ENCODE data around the gene MXRA8.
"Not testable (repeated sequence)": the region's sequence is repeated elsewhere in the genome, so short reads cannot be mapped to it uniquely, and the experiment has no call there.

MXRA8 gene

GRCh38 chr1:1370094-1370493 is 11.7 kb upstream of the MXRA8 start:
- H3K36me3 ChIP-seq (ENCODE audit: control insufficient read depth, insufficient read depth, low read length); H3K9me3 ChIP-seq (ENCODE audit: control insufficient read depth, low read length); H3K4me3 ChIP-seq (ENCODE audit: insufficient read depth, low read depth, low read length, poor library complexity, severe bottlenecking); DNase-seq; H3K27me3 ChIP-seq (replicated peaks; ENCODE audit: control insufficient read depth, insufficient read depth, low read length, poor library complexity, severe bottlenecking); H3K27ac ChIP-seq (ENCODE audit: insufficient read depth, low read length, poor library complexity, severe bottlenecking): not testable (repeated sequence)
- peaks cover 33% of the 10 kb centered on the region for H3K4me1 ChIP-seq (ENCODE audit: control insufficient read depth, insufficient read depth, low read length, poor library complexity, severe bottlenecking)

- no peak for DNase-seq
- Histone ChIP-seq H3K4me1 (ENCODE audit: control insufficient read depth, insufficient read depth, low read length, poor library complexity, severe bottlenecking) (peaks cover 19% of the 10 kb centered on the region), H3K4me3 (ENCODE audit: insufficient read depth, low read depth, low read length, poor library complexity, severe bottlenecking) (no peak overlapping the region), H3K9me3 (ENCODE audit: control insufficient read depth, low read length) (peaks cover 5% of the 10 kb centered on the region), H3K36me3 (ENCODE audit: control insufficient read depth, insufficient read depth, low read length) (no peaks in the 10 kb centered on the region), H3K27me3 (replicated peaks; ENCODE audit: control insufficient read depth, insufficient read depth, low read length, poor library complexity, severe bottlenecking) (no peaks in the 10 kb centered on the region), H3K27ac (ENCODE audit: insufficient read depth, low read length, poor library complexity, severe bottlenecking) (no peak overlapping the region)
Observed at GRCh38 chr1:1367315-1367714, 9.0 kb upstream of the MXRA8 start.

GRCh38 chr1:1366699-1367066 is 8.3 kb upstream of the MXRA8 start:
- H3K27ac ChIP-seq (ENCODE audit: insufficient read depth, low read length, poor library complexity, severe bottlenecking), result no peak overlapping the region
- H3K4me3 ChIP-seq (ENCODE audit: insufficient read depth, low read depth, low read length, poor library complexity, severe bottlenecking), result no peak overlapping the region
- no peaks in the 10 kb centered on the region for H3K36me3 ChIP-seq (ENCODE audit: control insufficient read depth, insufficient read depth, low read length)
- H3K27me3 ChIP-seq (replicated peaks; ENCODE audit: control insufficient read depth, insufficient read depth, low read length, poor library complexity, severe bottlenecking), result no peaks in the 10 kb centered on the region
- peaks cover 5% of the 10 kb centered on the region for H3K9me3 ChIP-seq (ENCODE audit: control insufficient read depth, low read length)
- DNase-seq, result no peak
- H3K4me1 ChIP-seq (ENCODE audit: control insufficient read depth, insufficient read depth, low read length, poor library complexity, severe bottlenecking), result peaks cover 13% of the 10 kb centered on the region

- no peak for DNase-seq
- H3K27ac ChIP-seq (ENCODE audit: insufficient read depth, low read length, poor library complexity, severe bottlenecking), result no peak overlapping the region
- H3K9me3 ChIP-seq (ENCODE audit: control insufficient read depth, low read length), result peaks cover 5% of the 10 kb centered on the region
- no peaks in the 10 kb centered on the region for H3K27me3 ChIP-seq (replicated peaks; ENCODE audit: control insufficient read depth, insufficient read depth, low read length, poor library complexity, severe bottlenecking)
- no peak overlapping the region for H3K4me3 ChIP-seq (ENCODE audit: insufficient read depth, low read depth, low read length, poor library complexity, severe bottlenecking)
- peaks cover 7% of the 10 kb centered on the region for H3K4me1 ChIP-seq (ENCODE audit: control insufficient read depth, insufficient read depth, low read length, poor library complexity, severe bottlenecking)
- H3K36me3 ChIP-seq (ENCODE audit: control insufficient read depth, insufficient read depth, low read length), result no peaks in the 10 kb centered on the region
Observed at GRCh38 chr1:1365875-1366698, 7.7 kb upstream of the MXRA8 start.

- no peaks in the 10 kb centered on the region for H3K36me3 ChIP-seq (ENCODE audit: control insufficient read depth, insufficient read depth, low read length)
- no peaks in the 10 kb centered on the region for H3K27me3 ChIP-seq (replicated peaks; ENCODE audit: control insufficient read depth, insufficient read depth, low read length, poor library complexity, severe bottlenecking)
- H3K9me3 ChIP-seq (ENCODE audit: control insufficient read depth, low read length), result peaks cover 5% of the 10 kb centered on the region
- no peaks in the 10 kb centered on the region for H3K4me1 ChIP-seq (ENCODE audit: control insufficient read depth, insufficient read depth, low read length, poor library complexity, severe bottlenecking)
- DNase-seq, result no peak
- H3K27ac ChIP-seq (ENCODE audit: insufficient read depth, low read length, poor library complexity, severe bottlenecking), result no peak overlapping the region
- no peak overlapping the region for H3K4me3 ChIP-seq (ENCODE audit: insufficient read depth, low read depth, low read length, poor library complexity, severe bottlenecking)
Observed at GRCh38 chr1:1364266-1364665, 5.9 kb upstream of the MXRA8 start.

GRCh38 chr1:1361982-1362423 is 3.6 kb upstream of the MXRA8 start:
- H3K27ac ChIP-seq (ENCODE audit: insufficient read depth, low read length, poor library complexity, severe bottlenecking), result no peak overlapping the region
- no peak overlapping the region for H3K4me3 ChIP-seq (ENCODE audit: insufficient read depth, low read depth, low read length, poor library complexity, severe bottlenecking)

GRCh38 chr1:1361233-1361981 is 3.1 kb upstream of the MXRA8 start:
- H3K27me3 ChIP-seq (replicated peaks; ENCODE audit: control insufficient read depth, insufficient read depth, low read length, poor library complexity, severe bottlenecking), result no peaks in the 10 kb centered on the region
- no peak overlapping the region for H3K27ac ChIP-seq (ENCODE audit: insufficient read depth, low read length, poor library complexity, severe bottlenecking)
- peaks cover 9% of the 10 kb centered on the region for H3K4me1 ChIP-seq (ENCODE audit: control insufficient read depth, insufficient read depth, low read length, poor library complexity, severe bottlenecking)
- DNase-seq, result no peak
- H3K9me3 ChIP-seq (ENCODE audit: control insufficient read depth, low read length), result no peaks in the 10 kb centered on the region
- H3K36me3 ChIP-seq (ENCODE audit: control insufficient read depth, insufficient read depth, low read length), result no peaks in the 10 kb centered on the region
- no peak overlapping the region for H3K4me3 ChIP-seq (ENCODE audit: insufficient read depth, low read depth, low read length, poor library complexity, severe bottlenecking)

More at GRCh38 chr1:1361982-1362423, 3.6 kb upstream of the MXRA8 start:
- Histone ChIP-seq H3K27me3 (replicated peaks; ENCODE audit: control insufficient read depth, insufficient read depth, low read length, poor library complexity, severe bottlenecking) (no peaks in the 10 kb centered on the region), H3K36me3 (ENCODE audit: control insufficient read depth, insufficient read depth, low read length) (no peaks in the 10 kb centered on the region), H3K4me1 (ENCODE audit: control insufficient read depth, insufficient read depth, low read length, poor library complexity, severe bottlenecking) (peaks cover 9% of the 10 kb centered on the region), H3K9me3 (ENCODE audit: control insufficient read depth, low read length) (peaks cover under 1% of the 10 kb centered on the region)
- no peak for DNase-seq

- H3K4me1 ChIP-seq (ENCODE audit: control insufficient read depth, insufficient read depth, low read length, poor library complexity, severe bottlenecking), result peaks cover 9% of the 10 kb centered on the region
- H3K36me3 ChIP-seq (ENCODE audit: control insufficient read depth, insufficient read depth, low read length), result no peaks in the 10 kb centered on the region
- no peak for DNase-seq
- no peaks in the 10 kb centered on the region for H3K9me3 ChIP-seq (ENCODE audit: control insufficient read depth, low read length)
- no peak overlapping the region for H3K4me3 ChIP-seq (ENCODE audit: insufficient read depth, low read depth, low read length, poor library complexity, severe bottlenecking)
- no peaks in the 10 kb centered on the region for H3K27me3 ChIP-seq (replicated peaks; ENCODE audit: control insufficient read depth, insufficient read depth, low read length, poor library complexity, severe bottlenecking)
- no peak overlapping the region for H3K27ac ChIP-seq (ENCODE audit: insufficient read depth, low read length, poor library complexity, severe bottlenecking)
Observed at GRCh38 chr1:1360506-1361169, 2.3 kb upstream of the MXRA8 start.

- Histone ChIP-seq H3K27ac (ENCODE audit: insufficient read depth, low read length, poor library complexity, severe bottlenecking) (no peak overlapping the region), H3K36me3 (ENCODE audit: control insufficient read depth, insufficient read depth, low read length) (no peaks in the 10 kb centered on the region), H3K4me1 (ENCODE audit: control insufficient read depth, insufficient read depth, low read length, poor library complexity, severe bottlenecking) (peaks cover 13% of the 10 kb centered on the region), H3K4me3 (ENCODE audit: insufficient read depth, low read depth, low read length, poor library complexity, severe bottlenecking) (no peak overlapping the region), H3K27me3 (replicated peaks; ENCODE audit: control insufficient read depth, insufficient read depth, low read length, poor library complexity, severe bottlenecking) (peaks cover 7% of the 10 kb centered on the region), H3K9me3 (ENCODE audit: control insufficient read depth, low read length) (no peaks in the 10 kb centered on the region)
- DNase-seq, result no peak
Observed at GRCh38 chr1:1359664-1360468, 1.5 kb upstream of the MXRA8 start.
